Stomach (tissue), 9 donors: ENCODE results near the gene IFNG-AS1. TPM values are rescaled to one million over a fixed set of nuclear protein-coding genes. Genes with fewer than 3 reads are reported as not detected.

Experiments
- DNase-seq, 2 donors: peaks; one replicate each; pipeline versions ENCODE4 v3.0.0 to v3.0.0-alpha.2; 2013 to 2019
- H3K27ac ChIP-seq, 5 donors: fragments of 200-600 bp in 4 of 5; sonication (generic) in 4 of 5; one replicate each; pipeline ENCODE4 v1.5.1; 2013 to 2019; ENCODE audit warnings: mild to moderate bottlenecking in 1 of 5, moderate library complexity in 1 of 5
- H3K27me3 ChIP-seq, 3 donors: fragments of 200-600 bp; sonication (generic); one replicate each; pipeline ENCODE4 v1.5.1; 2017 to 2019; ENCODE audit warnings: mixed run types in 1 of 3
- H3K36me3 ChIP-seq, 4 donors: fragments of 200-600 bp; sonication (generic); 1 replicate in 3 of 4; 2 replicates in 1 of 4; pipeline ENCODE4 v1.5.1; 2016 to 2019
- H3K4me1 ChIP-seq, 4 donors: fragments of 200-600 bp; sonication (generic); one replicate each; pipeline ENCODE4 v1.5.1; 2016 to 2019
- H3K4me3 ChIP-seq, 4 donors: fragments of 200-600 bp; sonication (generic) in 3 of 4; one replicate each; pipeline ENCODE4 v1.5.1; 2016 to 2019; ENCODE audit warnings: mild to moderate bottlenecking in 1 of 4
- H3K9me3 ChIP-seq, 4 donors: fragments of 200-600 bp; sonication (generic); one replicate each; pipeline ENCODE4 v1.5.1; 2016 to 2019
- CTCF ChIP-seq, 7 experiments: fragments of 450-650 bp in 4 of 7; fragments of 200-600 bp in 3 of 7; sonication (generic) in 3 of 7; IDR thresholded peaks; one replicate each; pipeline ENCODE4 v1.5.1; 2016 to 2019; ENCODE audit warnings: antibody characterized with exemption in 7 of 7, control low read depth in 2 of 7, mild to moderate bottlenecking in 1 of 7
- EP300 ChIP-seq: sonication (generic); formaldehyde crosslinking; IDR thresholded peaks from one replicate; pipeline ENCODE4 v1.6.1; 2017; ENCODE audit warnings: antibody characterized with exemption
- POLR2A ChIP-seq, 4 donors: fragments of 450-650 bp; IDR thresholded peaks; one replicate each; pipeline ENCODE4 v1.6.1; 2016; ENCODE audit warnings: antibody characterized with exemption in 4 of 4, control low read depth in 2 of 4, mild to moderate bottlenecking in 1 of 4, moderate library complexity in 1 of 4
- POLR2AphosphoS5 ChIP-seq, 3 donors: sonication (generic); formaldehyde crosslinking; IDR thresholded peaks; one replicate each; pipeline ENCODE4 v1.6.1; 2016; ENCODE audit warnings: antibody characterized with exemption in 3 of 3
- WGBS, 5 donors: extraction: QIAGEN DNeasy Blood & Tissue Kit in 3 of 5; methylation state at CpG; one replicate each; pipeline versions ENCODE4 v1.1.5 to v1.1.7; 2013 to 2018; 5-methylcytosine and 5-hydroxymethylcytosine counted together
- intact Hi-C: fragments of 100-400 bp; cut with DNase I; formaldehyde crosslinking; loops from one replicate; pipeline ENCODE4 v1.15.1; 2023; ENCODE audit warnings: low total_unique reads
- polyA plus RNA-seq, 3 donors: library from polyadenylated mRNA; stranded (reverse); fragments of 200-250 nt; gene quantifications; one replicate each; pipeline ENCODE4 v1.2.3, GENCODE V29; 2013
- total RNA-seq, 5 donors: library from RNA; depleted of rRNA; stranded (reverse); fragments of >200 nt; gene quantifications; one replicate each; pipeline versions ENCODE4 v1.1.0 to v1.2.3, GENCODE V29; 2014 to 2016
- donor health status: healthy with polysubstance abuse.
- donor health status: Bipolar disorder and iron deficiency.
- donor health status: healthy.

Gene IFNG-AS1
- total and polyA plus RNA-seq, 8 donors = not detected

GRCh38 chr12:68034567-68034966 is 45.3 kb downstream of the IFNG-AS1 start:
- WGBS, 5 donors = 60 to 69% (median 66%) methylated on average over 5 of the region's 5 CpGs
- no peak for DNase-seq
- H3K27ac ChIP-seq = no peak overlapping the region
- no peaks in the 10 kb centered on the region for H3K36me3 ChIP-seq
- H3K27me3 ChIP-seq = no peaks in the 10 kb centered on the region
- no peaks in the 10 kb centered on the region for H3K4me1 ChIP-seq
- intact Hi-C loops = no loop called here
- TF ChIP-seq EP300 (no peak), POLR2A (IDR thresholded peaks at IDR 0.05) (no peak), CTCF (IDR thresholded peaks at IDR 0.05) (no peak), POLR2AphosphoS5 (IDR thresholded peaks at IDR 0.05) (no peak)
- H3K9me3 ChIP-seq = no peaks in the 10 kb centered on the region
- H3K4me3 ChIP-seq = no peak overlapping the region

GRCh38 chr12:68036642-68037041 is 47.4 kb downstream of the IFNG-AS1 start:
- DNase-seq = no peak
- no peaks in the 10 kb centered on the region for H3K27me3 ChIP-seq
- intact Hi-C loops = no loop called here
- no peak overlapping the region for H3K27ac ChIP-seq
- H3K36me3 ChIP-seq = no peaks in the 10 kb centered on the region
- H3K4me3 ChIP-seq = no peak overlapping the region
- no peak for TF ChIP-seq POLR2AphosphoS5 (IDR thresholded peaks at IDR 0.05)
- no peak for TF ChIP-seq EP300
- no peak for TF ChIP-seq POLR2A (IDR thresholded peaks at IDR 0.05)
- no peak for TF ChIP-seq CTCF (IDR thresholded peaks at IDR 0.05)
- no peaks in the 10 kb centered on the region for H3K4me1 ChIP-seq
- WGBS, 5 donors = 81 to 94% (median 91%) methylated on average over 7 of the region's 7 CpGs
- no peaks in the 10 kb centered on the region for H3K9me3 ChIP-seq

GRCh38 chr12:68037616-68038255 is 48.5 kb downstream of the IFNG-AS1 start:
- TF ChIP-seq POLR2AphosphoS5 (IDR thresholded peaks at IDR 0.05) (no peak), CTCF (IDR thresholded peaks at IDR 0.05) (no peak)
- no peak overlapping the region for H3K27ac ChIP-seq
- intact Hi-C loops = no loop called here
- H3K27me3 ChIP-seq = no peaks in the 10 kb centered on the region
- no peaks in the 10 kb centered on the region for H3K36me3 ChIP-seq
- no peaks in the 10 kb centered on the region for H3K4me1 ChIP-seq
- H3K4me3 ChIP-seq = no peak overlapping the region
- H3K9me3 ChIP-seq = no peaks in the 10 kb centered on the region
- DNase-seq = no peak

GRCh38 chr12:68038650-68039049 is 49.4 kb downstream of the IFNG-AS1 start:
- Histone ChIP-seq H3K9me3 (no peaks in the 10 kb centered on the region), H3K36me3 (no peaks in the 10 kb centered on the region), H3K4me1 (no peaks in the 10 kb centered on the region), H3K4me3 (no peak overlapping the region), H3K27ac (no peak overlapping the region), H3K27me3 (no peaks in the 10 kb centered on the region)
- TF ChIP-seq EP300 = no peak
- TF ChIP-seq POLR2AphosphoS5 (IDR thresholded peaks at IDR 0.05) = no peak
- TF ChIP-seq POLR2A (IDR thresholded peaks at IDR 0.05) = no peak
- no peak for TF ChIP-seq CTCF (IDR thresholded peaks at IDR 0.05)
- DNase-seq = no peak
- 54 to 63% (median 56%) methylated on average over 3 of the region's 3 CpGs for WGBS, 5 donors
- intact Hi-C loops = no loop called here
